ENCODE measurements around the gene SLC38A6.

DNA sequence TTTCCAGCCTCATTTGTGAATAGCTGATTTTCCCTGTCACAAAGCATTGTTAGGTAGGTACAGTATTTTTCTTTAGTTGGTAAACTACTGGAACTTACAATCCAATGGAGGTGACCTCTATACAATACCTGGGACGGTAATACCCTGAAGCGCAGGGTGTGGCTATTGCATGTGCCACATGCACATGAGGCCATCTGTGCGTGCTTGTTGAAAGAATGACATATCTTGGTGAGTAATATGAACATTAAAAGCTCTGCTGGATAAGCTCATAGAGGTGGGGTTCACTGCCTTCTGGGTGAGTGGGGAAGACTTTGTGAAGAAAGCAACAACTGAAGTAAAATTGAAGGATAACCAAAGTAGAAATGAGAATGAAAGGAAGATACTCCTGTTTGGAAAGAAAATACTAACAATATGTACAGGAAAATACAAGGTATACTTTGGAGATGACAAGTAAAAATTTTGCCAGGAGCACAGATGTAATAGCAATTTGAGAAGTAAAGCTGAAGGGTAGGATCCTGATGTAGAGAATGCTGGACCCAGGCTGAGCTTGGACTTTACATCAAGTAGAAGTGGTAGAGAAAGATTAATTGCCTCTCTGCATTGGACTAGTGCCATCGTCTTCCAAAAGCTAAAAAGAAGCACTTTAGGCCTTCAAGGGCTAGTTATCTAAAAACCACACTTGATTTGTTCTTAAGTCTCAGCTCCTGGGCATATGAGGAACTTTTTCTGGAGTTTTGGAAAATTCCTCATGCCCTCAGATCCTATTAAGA is 97.1 kb downstream of the SLC38A6 start:
- TF ChIP-seq CTCF (IDR thresholded peaks at IDR 0.05) (no peak), POLR2A (IDR thresholded peaks at IDR 0.05) (no peak)

Measured in testis (tissue), 2 donors.